ENCODE results near the gene THEMIS2. TPM values are rescaled to one million over a fixed set of nuclear protein-coding genes. Genes with fewer than 3 reads are reported as not detected.
A peak's percentile ranks its signal among the peaks of the same experiment; 100 is the strongest.
"Not testable (repeated sequence)": the region's sequence is repeated elsewhere in the genome, so short reads cannot be mapped to it uniquely, and the experiment has no call there.

The THEMIS2 gene
- total RNA-seq, 1 donor from 2014 or later: 2.1 TPM

DNA sequence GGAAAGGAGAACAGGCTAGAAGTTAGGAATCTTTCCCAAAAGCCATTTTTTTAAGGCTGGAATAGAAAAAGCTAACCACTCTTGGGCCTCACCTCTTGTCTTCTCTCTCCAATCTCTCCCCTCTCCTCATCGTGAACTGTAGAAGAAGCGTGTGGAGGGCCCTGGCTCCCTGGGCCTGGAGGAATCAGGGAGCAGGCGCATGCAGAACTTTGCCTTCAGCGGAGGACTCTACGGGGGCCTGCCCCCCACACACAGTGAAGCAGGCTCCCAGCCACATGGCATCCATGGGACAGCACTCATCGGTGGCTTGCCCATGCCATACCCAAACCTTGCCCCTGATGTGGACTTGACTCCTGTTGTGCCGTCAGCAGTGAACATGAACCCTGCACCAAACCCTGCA lies 22.4 kb upstream of the THEMIS2 start:
- TF ChIP-seq, protein P1, sequence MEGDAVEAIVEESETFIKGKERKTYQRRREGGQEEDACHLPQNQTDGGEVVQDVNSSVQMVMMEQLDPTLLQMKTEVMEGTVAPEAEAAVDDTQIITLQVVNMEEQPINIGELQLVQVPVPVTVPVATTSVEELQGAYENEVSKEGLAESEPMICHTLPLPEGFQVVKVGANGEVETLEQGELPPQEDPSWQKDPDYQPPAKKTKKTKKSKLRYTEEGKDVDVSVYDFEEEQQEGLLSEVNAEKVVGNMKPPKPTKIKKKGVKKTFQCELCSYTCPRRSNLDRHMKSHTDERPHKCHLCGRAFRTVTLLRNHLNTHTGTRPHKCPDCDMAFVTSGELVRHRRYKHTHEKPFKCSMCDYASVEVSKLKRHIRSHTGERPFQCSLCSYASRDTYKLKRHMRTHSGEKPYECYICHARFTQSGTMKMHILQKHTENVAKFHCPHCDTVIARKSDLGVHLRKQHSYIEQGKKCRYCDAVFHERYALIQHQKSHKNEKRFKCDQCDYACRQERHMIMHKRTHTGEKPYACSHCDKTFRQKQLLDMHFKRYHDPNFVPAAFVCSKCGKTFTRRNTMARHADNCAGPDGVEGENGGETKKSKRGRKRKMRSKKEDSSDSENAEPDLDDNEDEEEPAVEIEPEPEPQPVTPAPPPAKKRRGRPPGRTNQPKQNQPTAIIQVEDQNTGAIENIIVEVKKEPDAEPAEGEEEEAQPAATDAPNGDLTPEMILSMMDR (IDR thresholded peaks at IDR 0.05; ENCODE audit: insufficient read depth, low read length, severe bottlenecking): no peak
- H3K4me3 ChIP-seq (ENCODE audit: low read depth, low read length): no peak overlapping the region
- H3K27me3 ChIP-seq (ENCODE audit: control insufficient read depth, insufficient read depth, low read length): no peaks in the 10 kb centered on the region
- DNase-seq (ENCODE audit: low read depth) (no peak), FAIRE-seq (no peak)
- H3K36me3 ChIP-seq (ENCODE audit: control insufficient read depth, insufficient read depth, low read length): peaks cover 14% of the 10 kb centered on the region

DNA sequence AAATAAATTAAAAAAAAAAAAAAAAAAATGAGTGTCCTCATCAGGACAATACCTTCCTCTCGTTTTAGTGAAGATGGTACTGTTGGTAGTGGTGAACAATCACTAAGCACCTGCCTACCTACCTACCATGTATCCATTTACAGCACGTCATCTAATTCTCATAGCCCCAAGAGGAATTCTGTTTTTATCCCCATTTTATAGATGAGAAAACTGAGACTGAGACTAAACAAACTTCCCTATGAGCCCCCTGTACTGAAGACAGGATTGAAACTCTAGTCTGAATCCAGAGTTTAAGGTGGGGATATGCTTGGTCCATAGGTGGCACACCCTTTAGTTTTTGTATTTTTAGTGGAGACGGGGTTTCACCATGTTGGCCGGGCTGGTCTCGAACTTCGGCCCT lies 17.3 kb upstream of the THEMIS2 start:
- no peaks in the 10 kb centered on the region for H3K27me3 ChIP-seq (ENCODE audit: control insufficient read depth, insufficient read depth, low read length)
- TF ChIP-seq, protein P1 (IDR thresholded peaks at IDR 0.05; ENCODE audit: insufficient read depth, low read length, severe bottlenecking): no peak
- FAIRE-seq (no peak), DNase-seq (ENCODE audit: low read depth) (no peak)
- peaks cover 4% of the 10 kb centered on the region for H3K36me3 ChIP-seq (ENCODE audit: control insufficient read depth, insufficient read depth, low read length)
- no peak overlapping the region for H3K4me3 ChIP-seq (ENCODE audit: low read depth, low read length)

DNA sequence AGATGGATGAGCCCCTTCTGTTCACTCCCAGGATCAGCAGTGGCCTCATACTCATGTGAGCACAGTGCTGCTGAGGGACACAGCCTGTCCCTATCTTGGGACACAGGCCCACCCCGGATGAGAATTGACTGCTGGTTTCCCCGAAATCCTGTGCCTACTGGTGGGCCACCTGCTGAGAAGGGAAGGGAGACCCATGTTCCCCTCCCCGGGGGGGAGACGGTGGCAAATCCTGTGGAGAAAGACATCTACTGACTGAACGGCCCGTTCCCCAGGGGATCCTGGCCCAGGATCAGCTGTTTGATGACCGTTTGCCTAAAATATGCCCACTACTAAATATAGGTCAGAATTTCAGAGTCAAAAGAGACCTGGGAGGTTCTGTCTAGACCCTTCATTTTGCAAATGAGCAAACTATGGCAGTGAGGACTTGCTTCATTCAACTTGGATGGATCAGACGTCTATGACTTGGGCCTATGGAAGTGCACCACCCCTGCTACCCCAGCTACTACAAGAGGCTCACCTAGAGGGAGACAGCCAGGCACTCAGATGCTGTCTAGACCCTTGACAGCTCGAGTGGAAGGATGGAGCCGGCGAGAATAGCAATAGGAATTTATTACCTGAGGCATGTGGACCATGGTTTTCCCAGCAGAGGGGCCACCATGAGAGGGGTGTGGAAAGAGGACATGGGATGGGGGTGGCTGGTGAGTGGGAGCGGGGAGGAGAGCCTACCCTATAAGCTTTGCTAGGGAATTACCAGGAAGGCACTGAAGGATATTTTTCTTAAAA lies 15.6 kb upstream of the THEMIS2 start:
- no peaks in the 10 kb centered on the region for H3K36me3 ChIP-seq (ENCODE audit: control insufficient read depth, insufficient read depth, low read length)
- no peak overlapping the region for H3K4me3 ChIP-seq (ENCODE audit: low read depth, low read length)
- FAIRE-seq (no peak), DNase-seq (ENCODE audit: low read depth) (no peak)
- TF ChIP-seq, protein P1 (IDR thresholded peaks at IDR 0.05; ENCODE audit: insufficient read depth, low read length, severe bottlenecking): no peak
- H3K27me3 ChIP-seq (ENCODE audit: control insufficient read depth, insufficient read depth, low read length): no peaks in the 10 kb centered on the region

DNA sequence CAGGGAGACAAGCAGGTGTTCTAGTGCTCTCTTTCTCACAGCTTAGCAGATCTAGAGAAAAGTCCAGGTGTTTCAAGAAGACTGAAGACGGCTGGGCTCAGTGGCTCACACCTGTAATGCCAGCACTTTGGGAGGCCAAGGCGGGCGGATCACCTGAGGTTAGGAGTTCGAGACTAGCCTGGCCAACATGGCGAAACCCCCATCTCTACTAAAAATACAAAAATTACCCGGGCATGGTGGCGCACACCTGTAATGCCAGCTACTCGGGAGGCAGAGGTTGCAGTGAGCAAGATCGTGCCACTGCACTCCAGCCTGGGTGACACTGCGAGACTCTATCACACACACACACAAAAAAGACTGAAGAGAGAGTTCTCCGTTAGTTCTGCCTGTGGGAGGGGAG lies 14.8 kb upstream of the THEMIS2 start:
- H3K36me3 ChIP-seq (ENCODE audit: control insufficient read depth, insufficient read depth, low read length); DNase-seq (ENCODE audit: low read depth); H3K4me3 ChIP-seq (ENCODE audit: low read depth, low read length); FAIRE-seq; H3K27me3 ChIP-seq (ENCODE audit: control insufficient read depth, insufficient read depth, low read length): not testable (repeated sequence)

DNA sequence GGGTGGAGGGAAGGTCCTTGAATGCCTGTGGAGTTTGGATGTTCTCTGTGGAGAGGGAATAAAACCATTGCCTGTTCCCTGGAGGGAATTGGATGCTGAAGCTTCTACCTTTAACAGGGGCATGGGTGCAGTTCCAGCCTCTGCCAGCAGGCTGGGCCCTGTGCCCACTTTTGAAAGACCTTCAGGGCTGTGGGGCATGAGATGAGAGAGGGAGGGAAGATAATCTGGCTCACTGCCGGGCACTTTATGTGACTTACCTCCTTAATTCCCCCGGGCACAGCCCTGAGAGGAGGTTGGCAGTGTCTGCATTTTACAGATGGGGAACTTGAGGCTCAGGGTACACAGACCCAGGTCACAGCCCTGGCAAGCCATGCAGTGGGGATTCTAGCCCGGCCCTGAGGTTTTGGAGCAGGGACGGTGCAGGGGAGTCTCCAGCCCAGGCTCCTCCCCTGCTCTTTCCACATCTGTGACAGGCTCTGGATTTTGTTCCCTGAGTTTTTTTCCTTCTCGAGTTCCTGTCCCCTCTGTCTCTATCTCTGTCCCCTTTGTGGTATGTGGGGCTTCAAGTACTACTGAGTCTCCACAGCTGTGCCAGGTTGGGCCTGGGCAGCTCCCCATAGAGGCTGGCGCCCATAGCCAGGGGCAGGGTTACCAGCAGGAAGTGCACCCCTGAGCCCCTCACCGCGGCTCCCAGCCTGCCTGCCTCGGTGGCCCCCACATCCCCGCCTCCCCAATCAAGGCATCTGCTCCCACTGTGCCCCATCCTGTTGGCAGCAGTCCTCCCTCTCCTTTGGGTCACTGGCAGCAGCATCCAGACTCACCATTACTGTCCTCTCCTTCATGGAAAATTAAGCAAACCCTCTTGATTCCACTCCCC lies 14.0 kb upstream of the THEMIS2 start:
- Histone ChIP-seq H3K36me3 (ENCODE audit: control insufficient read depth, insufficient read depth, low read length) (no peaks in the 10 kb centered on the region), H3K4me3 (ENCODE audit: low read depth, low read length) (no peak overlapping the region), H3K27me3 (ENCODE audit: control insufficient read depth, insufficient read depth, low read length) (no peaks in the 10 kb centered on the region)
- TF ChIP-seq, protein P1 (IDR thresholded peaks at IDR 0.05; ENCODE audit: insufficient read depth, low read length, severe bottlenecking): peak; percentile 96
- DNase-seq (ENCODE audit: low read depth): peak; percentile 72
- no peak for FAIRE-seq

DNA sequence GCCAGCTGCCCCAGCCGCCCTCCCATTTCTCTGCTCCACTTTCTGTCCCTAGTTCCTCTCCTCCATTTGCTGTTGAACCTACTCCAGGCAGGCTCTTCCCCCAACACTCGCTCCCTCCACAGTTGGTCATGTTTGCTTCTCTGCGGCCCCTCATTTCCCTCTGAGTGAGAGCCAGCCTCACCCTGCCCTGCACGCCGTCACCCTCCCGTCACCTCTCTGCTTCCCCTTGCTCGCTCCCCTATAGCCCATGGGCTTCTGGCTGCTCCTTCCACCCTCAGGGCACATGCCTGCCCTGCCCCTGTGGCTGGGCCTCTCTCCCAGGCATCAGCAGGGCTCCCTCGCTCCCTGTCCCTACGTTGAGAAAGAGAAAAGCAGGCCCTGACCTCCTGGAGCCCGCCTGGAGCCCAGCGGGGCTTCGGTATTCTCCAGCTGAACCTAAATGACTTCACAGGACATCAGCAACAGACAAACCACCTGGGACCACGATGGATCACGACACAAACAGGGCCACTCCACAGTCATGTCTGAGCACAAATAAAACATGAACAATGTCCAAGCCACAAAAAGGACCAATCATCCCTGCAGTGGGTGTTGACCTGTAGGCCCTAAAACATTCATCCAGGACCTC lies 13.3 kb upstream of the THEMIS2 start:
- Histone ChIP-seq H3K36me3 (ENCODE audit: control insufficient read depth, insufficient read depth, low read length) (no peaks in the 10 kb centered on the region), H3K27me3 (ENCODE audit: control insufficient read depth, insufficient read depth, low read length) (no peaks in the 10 kb centered on the region), H3K4me3 (ENCODE audit: low read depth, low read length) (no peak overlapping the region)
- no peak for FAIRE-seq
- TF ChIP-seq, protein P1 (IDR thresholded peaks at IDR 0.05; ENCODE audit: insufficient read depth, low read length, severe bottlenecking): no peak
- DNase-seq (ENCODE audit: low read depth): no peak

Measured in bronchial epithelial cell (primary cell).